GM21619 (cell line): ENCODE measurements around the gene ABHD11.
"Not testable (repeated sequence)": the region's sequence is repeated elsewhere in the genome, so short reads cannot be mapped to it uniquely, and the experiment has no call there.

Experiments used
- ATAC-seq: cut with Tn5 transposase; IDR thresholded peaks from one replicate; pipeline ENCODE4 v1.9.1; 2021; ENCODE audit not compliant: unreplicated experiment

The ABHD11 gene

DNA sequence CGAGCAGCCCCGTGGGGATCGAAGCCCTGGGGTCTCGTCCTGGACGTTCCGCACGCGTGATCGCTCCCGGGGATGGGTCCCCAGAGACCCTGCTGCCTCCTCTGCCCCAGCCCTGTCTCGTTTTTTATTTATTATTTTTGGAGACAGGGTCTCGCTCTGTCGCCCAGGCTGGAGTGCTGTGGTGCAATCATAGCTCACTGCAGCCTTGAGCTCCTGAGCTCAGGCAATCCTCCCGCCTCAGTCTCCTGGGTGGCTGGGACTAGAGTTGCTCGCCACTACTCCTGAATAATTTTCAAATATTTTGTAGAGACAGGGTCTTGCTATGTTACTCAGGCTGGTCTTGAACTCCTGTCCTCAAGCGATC lies 18.8 kb downstream of the ABHD11 start:
- no peak for ATAC-seq

- ATAC-seq: peak; percentile 38
Observed at GRCh38 chr7:73718905-73719805, 19.4 kb downstream of the ABHD11 start, which contains the start of gene STX1A. STX1A (minus strand) TSS chr7:73719669; CDS start chr7:73719631, 38 bp downstream.

- ATAC-seq: no peak
Observed at GRCh38 chr7:73718438-73718881, 20.1 kb downstream of the ABHD11 start.

GRCh38 chr7:73717991-73718405 lies 20.6 kb downstream of the ABHD11 start:
- ATAC-seq: no peak

DNA sequence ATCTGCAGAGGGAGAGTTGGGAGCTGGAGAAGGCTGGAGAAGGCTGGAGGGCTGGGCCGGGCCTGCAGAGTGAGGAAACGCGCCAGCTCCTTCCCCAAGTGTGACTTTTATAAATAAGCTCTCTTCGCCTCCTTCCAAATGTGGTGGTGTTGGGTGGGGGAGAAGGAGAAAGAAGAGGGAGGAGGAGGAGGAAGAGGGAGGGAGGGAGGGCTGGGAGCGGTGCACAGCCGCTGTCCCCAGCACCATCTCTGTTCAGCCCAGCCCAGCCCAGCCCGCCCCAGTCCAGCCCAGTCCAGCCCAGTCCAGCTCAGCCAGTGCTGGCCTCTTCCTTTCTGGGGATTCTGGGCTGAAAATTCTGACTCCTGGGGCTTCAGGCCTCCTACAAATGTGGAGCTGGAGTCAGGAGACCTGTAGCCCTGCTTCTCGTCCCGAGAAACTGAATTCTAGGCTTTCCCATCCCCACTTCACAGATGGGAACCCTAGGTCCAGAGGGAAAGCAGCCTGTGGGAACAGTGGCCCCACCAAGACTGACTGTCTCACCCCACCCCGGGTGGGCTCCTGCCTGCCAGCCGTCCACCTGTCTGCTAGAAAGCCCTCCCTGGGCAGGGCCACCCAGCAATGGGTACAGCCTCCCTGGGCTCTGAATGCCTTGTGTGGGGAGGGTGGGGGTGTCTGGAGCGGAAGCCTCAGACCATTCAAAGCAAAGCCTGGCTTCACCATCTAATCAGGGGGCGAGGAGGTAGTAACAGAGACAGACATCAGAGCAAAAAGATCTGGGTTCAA lies 21.4 kb downstream of the ABHD11 start:
- ATAC-seq: no peak

DNA sequence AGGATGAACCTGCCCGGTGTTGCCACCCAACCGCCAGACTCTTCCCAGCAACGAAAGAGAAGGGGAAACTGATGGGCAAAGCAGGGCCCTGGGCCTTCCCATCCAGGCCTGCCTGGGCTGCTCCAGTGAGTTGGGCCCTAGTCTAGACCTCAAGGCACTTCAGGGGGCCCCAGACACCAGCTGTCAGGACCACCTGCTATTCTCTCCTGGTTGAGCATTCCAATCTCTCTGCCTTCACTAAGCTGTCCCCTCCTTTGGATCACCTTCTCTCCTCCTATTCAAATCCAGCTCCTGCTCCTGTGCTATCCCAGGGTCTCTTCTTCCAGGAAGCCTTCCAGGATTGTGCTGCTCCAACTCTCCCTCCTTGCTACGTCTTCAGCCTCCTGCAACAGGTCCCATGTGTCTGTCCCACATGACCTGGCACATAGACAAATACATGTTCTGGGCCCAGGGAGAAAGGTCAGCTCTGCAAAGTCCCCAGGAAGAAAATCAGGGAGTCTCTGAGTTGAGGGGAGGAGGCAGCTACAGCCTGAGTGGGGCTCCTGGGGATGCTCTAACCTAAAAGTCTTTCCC lies 22.2 kb downstream of the ABHD11 start:
- ATAC-seq: no peak

- no peak for ATAC-seq
Observed at GRCh38 chr7:73715648-73716317, 22.8 kb downstream of the ABHD11 start.

DNA sequence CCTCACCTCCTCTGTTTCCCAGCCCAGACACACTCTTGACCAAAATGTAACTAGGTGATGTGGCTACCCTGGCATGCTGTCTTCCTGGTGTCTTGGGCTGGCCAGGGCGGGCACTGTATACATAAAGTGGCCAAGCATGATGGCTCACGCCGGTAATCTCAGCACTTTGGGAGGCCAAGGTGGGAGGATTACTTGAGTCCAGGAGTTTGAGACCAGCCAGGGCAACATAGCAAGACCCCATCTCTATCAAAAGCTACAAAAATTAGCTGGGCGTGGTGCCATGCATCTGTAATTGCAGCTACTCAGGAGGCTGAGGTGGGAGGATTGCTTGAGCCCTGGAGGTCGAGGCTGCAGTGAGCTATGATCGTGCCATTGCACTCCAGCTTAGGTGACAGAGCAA lies 25.3 kb downstream of the ABHD11 start:
- not testable (repeated sequence) for ATAC-seq

GRCh38 chr7:73712773-73713172 lies 25.8 kb downstream of the ABHD11 start:
- ATAC-seq: no peak

- no peak for ATAC-seq
Observed at GRCh38 chr7:73708961-73709549, 29.5 kb downstream of the ABHD11 start.

DNA sequence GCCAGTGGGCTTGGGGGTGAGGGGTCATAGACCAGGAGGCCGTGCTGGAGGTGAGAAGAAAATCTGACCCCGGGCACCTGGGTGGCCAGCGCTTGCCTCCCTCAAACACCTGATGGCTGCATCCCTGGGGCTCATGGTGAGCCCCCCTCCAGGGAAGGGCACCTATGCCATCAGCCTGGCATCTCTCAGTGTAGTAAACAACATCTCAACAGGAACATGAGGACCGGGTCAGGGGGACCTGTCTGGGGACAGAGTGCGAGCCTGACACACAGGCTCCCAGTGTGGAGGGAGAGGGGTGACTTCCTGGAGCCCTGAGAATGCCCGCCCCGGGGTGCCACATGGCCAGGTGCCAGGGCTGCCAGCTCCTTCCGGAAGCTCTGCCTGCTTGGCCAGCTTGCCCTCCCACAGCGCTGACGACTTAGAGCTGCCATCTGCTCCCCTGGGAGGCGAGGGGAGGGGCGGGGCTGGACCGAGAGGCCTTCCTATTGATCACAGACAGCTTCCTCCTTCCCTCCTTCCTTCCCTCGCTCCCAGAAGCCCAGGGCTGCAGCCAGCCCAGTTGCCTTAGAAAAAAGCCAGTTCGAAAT lies 31.5 kb downstream of the ABHD11 start:
- ATAC-seq: no peak

DNA sequence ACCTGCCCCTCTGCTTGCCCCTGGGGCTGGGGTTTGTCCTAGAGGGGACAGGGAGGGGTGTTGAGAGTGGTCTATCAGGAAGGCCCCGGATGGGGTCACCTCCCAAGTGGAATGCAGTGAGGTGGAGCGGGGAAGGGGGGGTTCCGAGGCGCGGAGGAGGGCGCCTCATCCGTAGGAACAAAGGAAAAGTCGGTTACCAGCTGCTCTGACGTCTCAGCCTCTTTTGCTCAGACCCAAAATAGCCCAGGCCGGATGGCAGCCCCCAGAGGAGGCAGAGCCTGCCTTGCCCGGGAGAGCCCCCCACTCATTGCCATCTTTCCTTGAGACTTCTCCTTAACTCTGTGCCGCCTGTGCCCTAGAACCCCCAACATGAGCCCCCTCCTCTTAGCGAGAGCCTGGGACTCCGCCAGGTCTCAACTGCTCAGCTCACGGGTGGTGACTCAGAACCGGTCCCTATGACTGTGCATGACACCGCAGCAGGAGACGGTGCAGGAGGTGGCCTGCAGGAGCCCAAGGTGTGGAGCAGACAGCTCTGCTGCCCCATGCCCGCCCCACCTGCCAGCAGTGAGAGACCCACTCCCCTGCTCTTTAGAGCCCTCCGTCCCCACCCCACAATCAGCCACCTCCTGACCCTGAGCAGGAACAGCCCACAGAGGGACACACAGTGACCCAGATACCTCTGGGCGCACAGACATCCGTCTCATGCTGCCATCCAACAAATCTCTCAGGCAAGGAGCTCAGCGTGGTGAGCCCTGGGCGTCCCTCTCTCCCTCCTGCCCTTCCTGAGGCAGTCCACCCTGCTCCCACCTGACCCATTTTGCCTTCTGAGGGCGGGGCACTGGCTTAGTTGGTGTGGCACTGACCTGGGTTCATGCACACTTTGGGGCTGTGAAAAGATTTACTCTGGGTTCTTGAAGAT lies 32.2 kb downstream of the ABHD11 start:
- no peak for ATAC-seq

DNA sequence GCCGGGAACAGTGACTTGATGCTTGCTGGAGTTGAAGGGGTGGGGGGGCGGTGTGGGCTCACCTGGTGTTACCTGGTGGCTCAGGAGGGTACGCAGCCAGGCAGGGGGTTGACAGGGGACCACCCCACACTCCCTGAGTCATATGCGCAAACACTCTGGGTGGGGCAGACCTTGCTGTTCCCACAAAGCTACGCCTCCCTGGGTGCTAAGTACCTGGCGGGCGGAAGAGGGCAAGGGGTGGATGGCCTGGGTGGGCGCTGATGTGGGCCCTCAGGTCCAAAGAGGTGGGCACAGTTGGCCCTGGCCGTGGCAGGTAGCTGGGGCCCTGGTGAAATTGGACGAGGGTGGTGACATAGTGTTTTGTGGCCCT lies 33.1 kb downstream of the ABHD11 start:
- no peak for ATAC-seq

DNA sequence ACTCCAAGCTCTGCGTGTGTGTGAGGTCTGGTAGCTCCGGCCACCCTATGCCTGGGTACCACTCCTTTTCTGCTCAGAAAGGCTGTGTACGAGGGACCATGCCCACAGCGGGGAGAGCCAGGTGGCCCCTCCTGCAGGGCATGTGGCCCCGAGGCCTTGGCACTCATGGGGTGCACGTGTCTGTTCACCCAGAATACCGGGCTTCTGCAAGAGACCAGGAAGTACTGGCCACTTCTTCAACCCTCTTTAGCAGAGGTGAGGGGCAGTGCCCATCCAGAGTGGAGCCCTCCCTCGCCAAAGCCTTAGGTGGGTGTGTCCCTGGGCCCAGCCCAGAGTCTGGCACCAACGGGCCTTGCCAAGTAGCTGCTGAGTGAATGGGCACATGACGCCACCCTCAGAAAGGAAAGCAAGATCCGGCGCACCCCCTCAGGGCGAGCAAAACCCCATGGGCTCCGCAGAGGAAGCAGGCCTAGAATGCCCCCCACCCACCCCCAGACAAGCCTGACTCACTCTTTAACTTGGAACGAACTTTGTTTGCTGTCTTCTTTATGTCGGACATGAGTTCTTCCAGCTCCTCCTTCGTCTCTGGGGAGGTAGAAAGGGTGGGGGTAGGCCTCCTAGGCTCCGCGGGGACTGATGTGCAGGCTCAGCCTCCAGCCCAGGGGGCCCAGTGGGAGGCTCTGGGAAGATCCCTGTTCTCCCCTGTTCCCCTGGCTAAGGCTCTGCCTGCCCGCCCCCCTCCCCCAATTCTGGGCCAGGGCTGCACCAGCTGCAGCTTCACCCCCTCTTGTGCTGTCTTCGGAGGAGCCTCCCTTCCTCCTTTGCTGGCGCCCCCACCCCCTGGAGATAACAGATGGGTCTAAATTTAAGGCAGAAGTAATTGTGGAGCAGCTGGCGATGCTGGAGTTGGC lies 33.7 kb downstream of the ABHD11 start:
- ATAC-seq: no peak

DNA sequence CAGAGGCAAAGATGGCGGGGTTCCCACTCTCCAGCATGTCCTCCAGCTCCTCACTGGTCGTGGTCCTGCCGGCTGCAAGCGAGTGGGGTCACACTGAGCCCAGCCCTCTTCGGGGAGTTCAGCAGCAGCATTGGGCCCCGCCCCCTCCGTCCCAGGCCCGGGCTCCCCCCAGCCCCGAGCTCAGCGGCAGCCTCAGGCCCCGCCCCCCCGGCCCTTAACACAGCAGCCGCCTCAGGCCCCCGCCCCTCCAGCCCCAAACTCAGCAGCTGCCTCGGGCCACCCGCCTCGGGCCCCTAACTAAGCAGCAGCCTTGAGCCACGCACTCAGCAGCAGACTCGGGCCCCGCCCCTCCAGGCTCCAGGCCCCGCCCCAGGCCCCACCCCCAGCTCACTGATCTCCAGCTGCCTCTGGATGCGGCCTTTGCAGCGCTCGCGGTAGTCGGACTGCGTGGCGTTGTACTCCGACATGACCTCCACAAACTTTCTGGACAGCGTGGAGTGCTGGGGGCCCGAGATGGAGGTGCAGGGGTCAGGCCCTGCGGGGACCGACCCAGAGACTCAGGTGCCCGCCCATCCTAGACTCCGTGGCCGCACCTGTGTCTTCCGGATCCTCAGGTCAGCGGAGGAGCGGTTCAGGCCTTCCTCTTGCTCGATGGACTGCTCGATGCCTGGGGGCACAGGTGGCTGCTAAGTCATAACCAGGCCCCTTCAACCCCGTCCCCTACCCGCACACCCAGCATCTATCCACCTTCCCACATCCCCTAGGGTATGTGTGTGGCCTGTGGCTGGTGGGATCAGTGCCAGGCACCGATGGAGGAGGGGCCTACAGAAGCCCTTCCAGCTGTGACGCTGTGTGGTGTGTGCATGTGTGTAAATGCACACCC lies 34.6 kb downstream of the ABHD11 start:
- no peak for ATAC-seq

DNA sequence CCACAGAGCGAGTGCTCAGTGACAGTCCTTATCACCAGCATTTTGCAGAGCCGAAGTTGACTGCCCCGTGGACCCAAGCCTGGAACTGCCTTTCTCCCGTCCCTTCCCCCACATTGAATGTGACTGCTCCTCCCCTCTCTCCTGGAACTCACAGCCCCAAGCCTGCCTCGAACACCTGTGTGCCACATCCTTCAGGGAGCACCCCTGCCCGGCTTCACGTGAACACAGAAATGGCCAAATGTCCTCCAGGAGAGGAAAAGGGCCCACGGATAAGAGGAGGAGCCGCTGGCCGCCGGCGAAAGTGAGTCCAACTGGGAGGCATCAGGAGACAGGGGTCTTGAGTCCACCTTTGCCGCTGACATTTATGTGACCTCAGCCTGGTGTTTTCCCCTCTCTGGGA lies 35.4 kb downstream of the ABHD11 start:
- ATAC-seq: no peak

- ATAC-seq: no peak
Observed at GRCh38 chr7:73702665-73703064, 35.9 kb downstream of the ABHD11 start.
